K562 (cell line): ENCODE data around the gene S100A2. TPM values are rescaled to one million over a fixed set of nuclear protein-coding genes. Genes with fewer than 3 reads are reported as not detected.

Experiments
- ATF1 ChIP-seq, 2 experiments: fragments of 450-650 bp in 1 of 2; IDR thresholded peaks; 2 replicates each; pipeline ENCODE4 v1.6.1; 2016; ENCODE audit warnings: missing compliant biosample characterization in 1 of 2, missing genetic modification characterization in 1 of 2
- FOXP4 ChIP-seq: sonication (generic); formaldehyde crosslinking; IDR thresholded peaks from 2 replicates; pipeline ENCODE4 v1.8.0; 2022; ENCODE audit warnings: mild to moderate bottlenecking, missing genetic modification reagents, borderline replicate concordance
- HDAC2 ChIP-seq: fragments of 450-650 bp; IDR thresholded peaks from 2 replicates; pipeline ENCODE4 v1.6.1; 2016; ENCODE audit warnings: mild to moderate bottlenecking
- KLF16 ChIP-seq: IDR thresholded peaks from 2 replicates; pipeline ENCODE4 v1.6.1; 2016; ENCODE audit warnings: antibody characterized with exemption
- NR2C2 ChIP-seq, 2 experiments: fragments of 200-800 bp in 1 of 2; sonication (Bioruptor generic) in 1 of 2; sonication (generic) in 1 of 2; formaldehyde crosslinking in 1 of 2; IDR thresholded peaks; 2 replicates each; pipeline versions ENCODE4 v1.6.1 to v1.8.0; 2016 to 2022; ENCODE audit warnings: mild to moderate bottlenecking in 1 of 2, missing compliant biosample characterization in 1 of 2, missing genetic modification characterization in 1 of 2, missing genetic modification reagents in 1 of 2
- ZNF395 ChIP-seq: fragments of 200-800 bp; sonication (Bioruptor generic); IDR thresholded peaks from 2 replicates; pipeline ENCODE4 v1.6.1; 2017; ENCODE audit warnings: missing genetic modification characterization, missing compliant biosample characterization
- ZNF584 ChIP-seq: fragments of 200-800 bp; sonication (Bioruptor generic); IDR thresholded peaks from 2 replicates; pipeline ENCODE4 v1.6.1; 2016; ENCODE audit warnings: low read depth, mild to moderate bottlenecking, missing genetic modification characterization, missing compliant biosample characterization
- polyA plus RNA-seq, 8 experiments: library from polyadenylated mRNA; depleted of rRNA in 4 of 8; stranded (reverse) in 5 of 8; unstranded in 3 of 8; fragments of >200 nt; fragmentation: Nextera tagmentation in 2 of 8; fragmentation: Illumina TruSeq in 1 of 8; extraction: Ambion mirVana in 2 of 8; extraction: Trizol in 1 of 8; gene quantifications; 2 replicates each; pipeline versions ENCODE4 v1.2.1 to v1.2.3, GENCODE V29; 2011 to 2014; ENCODE audit warnings: inconsistent platforms in 1 of 8, missing spikeins in 1 of 8
- total RNA-seq, 7 experiments: library from RNA; depleted of rRNA in 6 of 7; stranded (reverse); fragments of >200 nt in 6 of 7; fragmentation: Illumina TruSeq in 2 of 7; extraction: Trizol in 2 of 7; gene quantifications; 2 replicates each; pipeline versions ENCODE4 v1.2.1 to v1.2.3, GENCODE V29; 2011 to 2021; ENCODE audit warnings: low replicate concordance in 1 of 7

Gene S100A2
- total and polyA plus RNA-seq, 9 of the 15 experiments (the other 6 are each of a cell fraction or from before 2014, with no cell fraction given) = 0.28 to 0.65 (median 0.44) TPM; not detected in 4

- TF ChIP-seq NR2C2 (CRISPR knock-in tag; IDR thresholded peaks at IDR 0.05) = no peak; the same call in 1 of the 2 replicates
- TF ChIP-seq NR2C2 (tag; IDR thresholded peaks at IDR 0.05) = peak; percentile 80
- 0 out of 2 replicates have a peak, but pooled peaks have one; percentile 8 for TF ChIP-seq HDAC2
- no peak for TF ChIP-seq ZNF395 (CRISPR knock-in tag)
- no peak for TF ChIP-seq ZNF584 (CRISPR knock-in tag)
- TF ChIP-seq KLF16 = no peak
- TF ChIP-seq ATF1 (CRISPR knock-in tag; IDR thresholded peaks at IDR 0.05) = no peak
- 0 out of 2 replicates have a peak, but pooled peaks have one; percentile 14 for TF ChIP-seq ATF1 (tag; IDR thresholded peaks at IDR 0.05)
- 0 out of 2 replicates have a peak, but pooled peaks have one; percentile 40 for TF ChIP-seq FOXP4 (CRISPR knock-in tag)
Measured at GRCh38 chr1:153609585-153609907, 43.9 kb upstream of the S100A2 start (continued).
